Central memory CD8-positive, alpha-beta T cell (primary cell): ENCODE data around the gene TM4SF1.
"Not testable (repeated sequence)": the region's sequence is repeated elsewhere in the genome, so short reads cannot be mapped to it uniquely, and the experiment has no call there.

Experiments used
- ATAC-seq: fragments of 150-1000 bp; cut with Tn5 transposase; replicated peaks from 2 replicates; pipeline ENCODE4 v1.10.0; 2022; ENCODE audit warnings: mild to moderate bottlenecking, moderate FRiP score, moderate number of reproducible peaks; ENCODE audit not compliant: poor library complexity, severe bottlenecking; ENCODE audit errors: extremely low read depth
- DNase-seq, 2 donors: peaks; one replicate each; pipeline ENCODE4 v3.0.0; 2021; ENCODE audit warnings: low spot score in 2 of 2
- H3K27ac Mint-ChIP-seq: one replicate; pipeline ENCODE4 v1.8.0; 2022; ENCODE audit warnings: low read depth, mild to moderate bottlenecking, moderate library complexity, mixed read lengths
- H3K27me3 Mint-ChIP-seq: one replicate; pipeline ENCODE4 v1.8.0; 2022; ENCODE audit warnings: mixed read lengths
- H3K36me3 Mint-ChIP-seq: one replicate; pipeline ENCODE4 v1.8.0; 2022; ENCODE audit warnings: mild to moderate bottlenecking, moderate library complexity, mixed read lengths; ENCODE audit not compliant: insufficient read depth
- H3K4me1 Mint-ChIP-seq: one replicate; pipeline ENCODE4 v1.8.0; 2022; ENCODE audit warnings: mixed read lengths
- H3K4me3 Mint-ChIP-seq: one replicate; pipeline ENCODE4 v1.8.0; 2022; ENCODE audit warnings: mild to moderate bottlenecking, moderate library complexity, mixed read lengths
- H3K9me3 Mint-ChIP-seq: one replicate; pipeline ENCODE4 v1.8.0; 2022; ENCODE audit warnings: mixed read lengths

TM4SF1 gene

DNA sequence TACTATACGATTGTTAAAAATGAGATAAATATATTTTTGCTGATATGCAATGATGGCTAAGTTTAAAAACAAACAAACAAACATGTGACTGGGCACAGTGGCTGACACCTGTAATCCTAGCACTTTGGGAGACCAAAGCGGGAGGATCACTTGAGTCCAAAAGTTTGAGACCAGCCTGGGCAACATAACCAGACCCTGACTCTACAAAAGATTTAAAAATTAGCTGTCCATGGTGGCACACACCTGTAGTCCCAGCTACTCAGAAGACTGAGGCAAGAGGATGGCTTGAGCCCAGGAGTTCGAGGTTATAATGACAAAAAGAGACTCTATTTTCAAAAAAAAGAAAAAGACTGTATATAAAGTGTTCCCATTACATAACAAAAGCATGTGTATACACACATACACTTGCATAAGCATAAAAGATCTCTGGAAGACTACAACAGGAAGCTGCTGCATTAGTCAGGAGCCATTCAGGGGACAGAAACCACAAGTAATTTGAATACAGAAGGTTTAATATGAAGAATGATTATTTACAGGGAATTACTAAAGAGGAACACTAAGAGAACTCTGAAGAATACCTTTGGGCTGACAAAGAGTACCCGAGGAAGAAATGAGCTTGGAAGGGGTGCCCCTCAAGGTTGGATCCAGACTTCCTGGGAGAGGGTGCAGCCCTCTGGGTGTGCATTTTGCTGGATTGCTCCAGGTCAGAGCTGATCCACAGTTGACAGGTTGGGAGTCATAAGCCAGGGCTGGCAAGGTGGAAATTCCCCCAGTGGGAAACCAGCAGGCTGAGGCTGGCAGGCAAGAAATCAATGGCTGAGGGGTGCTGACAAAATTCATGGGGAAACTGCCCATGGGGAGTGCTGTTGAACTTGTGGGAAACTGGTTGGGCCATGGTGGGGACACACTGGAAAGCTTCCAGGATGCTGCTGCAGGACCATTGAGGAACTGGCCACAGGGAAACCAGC is 34.8 kb downstream of the TM4SF1 start:
- Mint-ChIP-seq H3K4me3 (no peak overlapping the region), H3K4me1 (no peaks in the 10 kb centered on the region), H3K9me3 (no peaks in the 10 kb centered on the region), H3K27me3 (peaks cover 62% of the 10 kb centered on the region), H3K27ac (no peak overlapping the region), H3K36me3 (no peaks in the 10 kb centered on the region)
- ATAC-seq (no peak), DNase-seq (no peak)

DNA sequence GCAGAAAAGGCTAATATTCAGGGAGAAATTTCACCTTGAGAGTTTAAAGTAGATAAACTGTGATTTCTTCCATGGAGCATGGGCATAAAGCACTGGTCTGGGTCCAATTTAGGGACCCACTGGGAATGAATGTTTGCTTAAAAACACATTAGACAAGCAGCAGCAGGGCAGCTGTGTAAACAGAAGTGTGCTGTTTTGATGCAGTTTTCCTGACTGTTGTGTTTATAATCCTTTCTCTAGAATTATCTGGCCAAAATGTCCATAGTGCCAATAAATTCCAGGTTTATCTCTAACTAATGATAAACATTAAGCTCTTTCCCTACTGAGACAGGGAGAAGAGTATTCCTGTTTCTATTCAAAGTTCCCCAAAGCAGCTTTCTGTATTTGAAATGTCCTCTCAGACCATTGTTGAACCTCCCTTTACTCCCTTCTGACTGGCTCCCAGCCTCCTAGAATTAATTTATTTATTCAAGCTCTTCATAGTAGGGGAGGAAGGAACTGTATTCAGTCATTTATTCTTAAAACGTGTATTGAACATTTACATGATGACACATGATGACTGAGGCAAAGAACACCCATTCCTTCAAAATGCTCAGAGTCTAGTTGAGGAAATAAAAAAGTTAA is 37.0 kb downstream of the TM4SF1 start:
- Mint-ChIP-seq H3K36me3 (no peaks in the 10 kb centered on the region), H3K4me3 (no peak overlapping the region), H3K27ac (no peak overlapping the region), H3K4me1 (no peaks in the 10 kb centered on the region), H3K9me3 (no peaks in the 10 kb centered on the region), H3K27me3 (peaks cover 45% of the 10 kb centered on the region)
- DNase-seq, result no peak
- no peak for ATAC-seq

DNA sequence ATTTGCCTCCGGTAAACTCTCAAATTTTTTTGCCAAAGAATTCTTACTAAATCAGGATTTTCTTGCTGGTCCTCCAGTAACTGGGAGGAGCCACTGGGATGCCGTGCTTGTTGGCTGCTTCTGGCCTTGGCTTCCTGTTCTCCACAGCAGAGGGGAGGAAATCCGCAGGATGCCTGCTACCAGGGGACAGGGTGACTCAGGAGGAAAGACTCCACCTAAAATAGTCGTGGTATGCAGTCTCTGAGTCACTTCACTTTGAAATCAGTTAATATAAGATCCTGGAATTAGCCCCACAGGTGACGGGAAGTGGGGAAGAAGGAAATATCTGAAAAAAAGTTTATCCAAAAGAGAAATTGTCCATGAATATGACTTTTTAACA is 37.5 kb downstream of the TM4SF1 start:
- ATAC-seq, result no peak
- peaks cover 40% of the 10 kb centered on the region for H3K27me3 Mint-ChIP-seq
- H3K4me1 Mint-ChIP-seq, result no peaks in the 10 kb centered on the region
- H3K27ac Mint-ChIP-seq, result no peak overlapping the region
- no peaks in the 10 kb centered on the region for H3K9me3 Mint-ChIP-seq
- no peak overlapping the region for H3K4me3 Mint-ChIP-seq
- H3K36me3 Mint-ChIP-seq, result no peaks in the 10 kb centered on the region
- DNase-seq, result no peak

DNA sequence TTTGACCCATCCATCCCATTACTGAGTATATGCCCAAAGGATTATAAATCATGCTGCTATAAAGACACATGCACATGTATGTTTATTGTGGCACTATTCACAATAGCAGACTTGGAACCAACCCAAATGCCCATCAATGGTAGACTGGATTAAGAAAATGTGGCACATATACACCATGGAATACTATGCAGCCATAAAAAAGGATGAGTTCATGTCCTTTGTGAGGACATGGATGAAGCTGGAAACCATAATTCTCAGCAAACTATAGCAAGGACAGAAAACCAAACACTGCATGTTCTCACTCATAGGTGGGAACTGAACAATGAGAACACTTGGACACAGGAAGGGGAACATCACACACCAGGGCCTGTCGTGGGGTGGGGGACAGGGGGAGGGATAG is 40.0 kb downstream of the TM4SF1 start:
- DNase-seq, H3K4me1 Mint-ChIP-seq, H3K4me3 Mint-ChIP-seq: not testable (repeated sequence)

DNA sequence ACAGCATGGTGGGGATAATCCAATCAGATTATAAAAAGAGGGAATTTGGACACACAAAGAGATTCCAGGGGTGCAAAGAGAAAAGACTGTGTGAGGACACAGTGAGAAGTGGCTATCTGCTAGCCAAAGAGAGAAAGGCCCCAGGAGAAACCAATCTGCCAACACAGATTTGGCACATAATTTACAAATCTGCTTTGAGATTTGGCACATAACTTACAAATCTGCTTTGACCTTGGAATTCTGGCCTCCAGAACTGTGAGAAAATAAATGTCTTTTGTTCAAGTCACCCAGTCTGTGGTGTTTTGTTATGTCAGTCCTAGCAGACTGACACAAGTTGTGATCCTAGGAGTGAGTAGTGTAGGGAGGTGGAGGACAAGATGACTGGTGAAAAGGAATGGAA is 40.5 kb downstream of the TM4SF1 start:
- DNase-seq (no peak), ATAC-seq (no peak)
- Mint-ChIP-seq H3K4me1 (no peaks in the 10 kb centered on the region), H3K36me3 (no peaks in the 10 kb centered on the region), H3K9me3 (no peaks in the 10 kb centered on the region), H3K4me3 (no peak overlapping the region), H3K27ac (no peak overlapping the region), H3K27me3 (peaks cover 32% of the 10 kb centered on the region)

More for the DNA sequence above, 40.0 kb downstream of the TM4SF1 start:
- H3K27ac Mint-ChIP-seq, H3K36me3 Mint-ChIP-seq, H3K9me3 Mint-ChIP-seq, ATAC-seq: not testable (repeated sequence)
- peaks cover 35% of the 10 kb centered on the region for H3K27me3 Mint-ChIP-seq

DNA sequence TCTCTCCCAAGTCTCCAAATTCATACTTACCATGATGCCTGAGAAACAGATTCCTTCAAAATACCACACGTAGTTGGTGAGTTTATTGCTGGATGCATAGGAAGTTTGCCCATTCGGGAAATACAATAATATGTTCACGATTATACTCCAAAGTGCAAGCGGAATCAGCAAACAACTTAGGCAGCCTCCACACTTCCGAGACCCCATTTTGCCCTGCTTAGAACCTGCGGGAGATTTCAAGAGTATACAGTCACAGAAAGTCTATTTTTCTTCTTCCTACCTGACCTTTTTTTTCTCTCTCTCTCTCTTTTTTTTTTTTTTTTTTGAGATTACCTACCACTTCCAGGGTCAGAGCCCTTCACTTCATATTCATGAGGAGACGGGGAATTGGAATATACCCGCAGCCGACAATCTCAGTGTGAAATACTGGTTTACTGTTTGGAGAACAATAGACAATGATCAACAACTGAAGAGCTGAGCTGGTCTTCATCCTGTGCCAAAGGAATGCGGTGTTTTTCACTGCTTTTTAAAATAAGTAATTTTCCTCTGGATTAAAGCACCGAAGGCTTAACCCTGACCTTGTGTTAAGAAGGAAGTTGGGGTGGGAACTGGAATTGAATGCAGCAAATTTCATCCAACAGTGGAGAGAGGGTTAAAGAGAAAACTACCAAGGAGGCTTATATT is 44.1 kb downstream of the TM4SF1 start, which contains the start of gene TM4SF18:
Gene TM4SF18 (minus strand): TSS at position 461 of the 684 bp plus-strand sequence. CDS start 254 bp downstream, at position 207.
- no peak within 1 kb of the TSS for H3K4me3 Mint-ChIP-seq
- DNase-seq (no peak), ATAC-seq (no peak)
- no peaks in the 10 kb centered on the region for H3K4me1 Mint-ChIP-seq
- no peak within 1 kb of the TSS for H3K27ac Mint-ChIP-seq
- no peaks in the 10 kb centered on the region for H3K36me3 Mint-ChIP-seq
- H3K27me3 Mint-ChIP-seq, result peaks cover 7% of the 10 kb centered on the region
- H3K9me3 Mint-ChIP-seq, result no peaks in the 10 kb centered on the region

DNA sequence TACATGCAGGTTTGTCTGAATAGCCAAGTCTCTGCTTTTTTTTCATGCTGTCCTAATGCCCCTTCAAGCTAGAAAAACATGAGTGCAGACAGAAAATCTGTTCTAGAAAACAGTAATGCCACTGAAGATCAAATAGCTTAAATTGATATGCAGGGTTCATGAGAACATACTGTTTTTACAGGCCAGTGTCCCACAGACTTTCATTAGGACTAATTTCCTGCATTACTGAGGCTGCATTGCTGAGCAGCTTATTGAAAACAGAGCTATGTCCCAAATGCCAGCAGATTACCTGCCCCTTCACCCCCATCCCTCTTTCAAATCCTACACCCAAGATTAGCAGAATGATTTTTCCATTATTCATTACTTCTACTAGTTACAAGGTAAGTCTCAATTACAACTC is 44.7 kb downstream of the TM4SF1 start:
- DNase-seq (no peak), ATAC-seq (no peak)
- Mint-ChIP-seq H3K27ac (no peak overlapping the region), H3K36me3 (no peaks in the 10 kb centered on the region), H3K27me3 (peaks cover 7% of the 10 kb centered on the region), H3K9me3 (no peaks in the 10 kb centered on the region), H3K4me3 (no peak overlapping the region), H3K4me1 (no peaks in the 10 kb centered on the region)

DNA sequence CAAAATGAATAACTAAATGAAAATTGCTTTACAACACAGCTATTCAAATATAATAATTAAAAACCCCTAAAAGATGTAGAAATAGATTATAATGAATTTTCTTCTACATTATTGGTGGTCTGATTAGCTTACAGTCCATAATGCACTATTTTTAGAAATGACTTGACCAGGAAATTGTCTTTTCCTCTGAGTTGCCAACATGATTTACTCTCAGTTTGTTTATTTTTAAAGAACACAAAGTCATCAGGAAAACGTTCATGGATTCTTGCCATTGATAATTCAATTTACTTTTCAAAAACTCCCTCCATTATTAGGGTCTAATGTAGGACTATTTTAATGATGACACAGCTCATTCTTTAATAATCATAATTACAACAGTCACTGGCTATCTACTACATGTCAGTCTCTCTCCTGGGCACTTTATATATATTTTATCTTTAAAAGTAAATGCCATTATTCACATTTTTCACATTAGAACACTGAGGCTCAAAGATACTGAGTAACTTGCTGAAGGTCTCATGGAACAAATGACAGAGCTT is 45.2 kb downstream of the TM4SF1 start:
- ATAC-seq, result no peak
- Mint-ChIP-seq H3K4me1 (no peaks in the 10 kb centered on the region), H3K27me3 (peaks cover 7% of the 10 kb centered on the region), H3K4me3 (no peak overlapping the region), H3K9me3 (no peaks in the 10 kb centered on the region), H3K27ac (no peak overlapping the region), H3K36me3 (no peaks in the 10 kb centered on the region)
- no peak for DNase-seq

DNA sequence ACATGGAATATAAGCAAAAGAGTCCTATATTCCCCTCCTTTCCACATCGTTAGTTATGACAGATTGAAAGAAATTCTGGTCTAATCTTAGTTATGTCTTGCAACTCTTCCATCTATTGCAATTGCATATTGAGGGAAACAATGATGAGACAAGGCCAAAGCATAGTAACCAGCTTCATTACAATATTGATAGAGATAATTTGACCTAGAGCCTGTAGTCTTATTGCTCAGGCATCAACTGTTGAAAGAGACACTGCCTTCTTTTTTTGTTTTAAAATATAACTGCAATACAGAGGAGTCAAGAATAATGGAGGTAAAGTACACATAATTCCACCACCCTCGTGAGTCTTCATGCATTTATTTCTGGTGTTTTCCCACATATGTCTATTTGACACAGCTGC is 46.1 kb downstream of the TM4SF1 start:
- H3K9me3 Mint-ChIP-seq, result no peaks in the 10 kb centered on the region
- no peaks in the 10 kb centered on the region for H3K4me1 Mint-ChIP-seq
- no peak overlapping the region for H3K27ac Mint-ChIP-seq
- peaks cover 7% of the 10 kb centered on the region for H3K27me3 Mint-ChIP-seq
- DNase-seq (no peak), ATAC-seq (no peak)
- H3K4me3 Mint-ChIP-seq, result no peak overlapping the region
- no peaks in the 10 kb centered on the region for H3K36me3 Mint-ChIP-seq

DNA sequence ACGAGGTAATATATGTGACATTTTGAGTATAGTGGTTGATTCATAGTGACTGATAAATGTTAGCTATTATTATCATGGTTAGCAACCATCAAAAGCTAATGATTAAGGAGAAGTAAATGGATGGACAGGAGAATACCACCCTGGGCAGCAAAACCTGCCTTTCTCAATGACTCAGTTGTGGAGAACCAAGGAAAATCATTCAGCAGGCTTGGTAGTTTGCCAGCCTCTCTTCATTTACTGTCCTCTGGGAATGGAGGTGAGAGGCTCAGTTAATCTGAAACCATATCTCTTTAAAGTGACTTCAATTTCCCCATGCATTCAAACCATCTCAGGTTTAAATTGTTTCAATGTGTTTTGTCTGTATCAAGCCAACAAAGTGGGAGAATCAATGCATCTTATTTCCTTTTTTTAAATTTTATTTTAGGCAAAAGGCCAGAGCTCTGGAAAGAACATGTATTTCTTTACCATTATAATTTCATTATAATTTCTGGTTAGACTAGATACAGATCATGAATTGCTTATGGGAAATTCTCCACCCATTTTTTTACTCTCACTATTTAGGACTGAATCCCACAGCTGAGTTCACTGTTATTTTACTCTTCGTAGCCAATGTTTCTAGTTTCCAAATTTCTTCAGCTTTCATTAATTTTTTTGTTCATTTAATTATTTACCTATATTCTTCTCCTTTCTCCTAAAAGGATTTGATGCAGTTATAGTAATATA is 46.7 kb downstream of the TM4SF1 start:
- H3K27me3 Mint-ChIP-seq, result peaks cover 7% of the 10 kb centered on the region
- H3K36me3 Mint-ChIP-seq, result no peaks in the 10 kb centered on the region
- no peaks in the 10 kb centered on the region for H3K4me1 Mint-ChIP-seq
- H3K27ac Mint-ChIP-seq, result no peak overlapping the region
- no peak for DNase-seq
- H3K9me3 Mint-ChIP-seq, result no peaks in the 10 kb centered on the region
- no peak for ATAC-seq
- H3K4me3 Mint-ChIP-seq, result no peak overlapping the region

DNA sequence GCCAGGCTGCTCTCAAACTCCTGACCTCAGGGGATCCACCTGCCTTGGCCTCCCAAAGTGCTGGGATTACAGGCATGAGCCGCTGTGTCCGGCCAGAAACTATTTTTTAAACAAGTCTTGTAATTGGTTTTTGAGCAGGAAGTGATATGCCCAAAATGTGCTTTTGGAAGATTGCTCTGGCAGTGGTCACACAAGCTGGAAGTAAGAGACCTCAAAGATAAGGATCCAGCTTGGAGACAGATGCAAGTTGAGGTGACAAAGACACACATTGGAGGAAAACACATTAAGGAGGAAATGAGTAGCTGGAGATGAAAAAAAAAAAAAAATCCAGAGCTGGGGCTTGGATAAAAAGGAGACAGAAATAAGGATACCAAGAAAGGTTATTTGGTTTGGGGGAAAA is 50.3 kb downstream of the TM4SF1 start:
- Mint-ChIP-seq H3K27me3 (peaks cover 10% of the 10 kb centered on the region), H3K9me3 (no peaks in the 10 kb centered on the region), H3K4me3 (no peak overlapping the region), H3K36me3 (no peaks in the 10 kb centered on the region), H3K4me1 (no peaks in the 10 kb centered on the region), H3K27ac (no peak overlapping the region)
- DNase-seq, result no peak
- ATAC-seq, result no peak

DNA sequence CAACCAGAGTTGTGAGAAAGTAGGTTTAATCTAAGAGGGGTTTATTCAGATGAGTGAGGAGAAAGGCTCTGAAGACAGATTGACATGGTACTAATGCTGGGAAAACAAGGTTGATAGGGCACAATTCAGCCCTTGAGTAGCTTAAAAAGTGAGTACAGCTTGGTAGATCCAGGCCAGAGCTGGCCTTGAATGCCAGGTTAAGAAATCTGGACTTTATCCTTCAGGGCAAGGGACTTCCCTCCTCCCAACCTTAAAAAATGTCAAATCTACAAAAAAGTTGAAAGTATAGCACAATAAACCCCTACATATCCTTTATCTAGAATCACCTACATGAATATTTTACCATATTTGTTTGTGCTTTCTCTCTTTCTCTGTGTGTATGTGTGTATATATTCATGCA is 51.9 kb downstream of the TM4SF1 start:
- H3K27me3 Mint-ChIP-seq, result peaks cover 10% of the 10 kb centered on the region
- ATAC-seq (no peak), DNase-seq (no peak)
- H3K4me1 Mint-ChIP-seq, result no peaks in the 10 kb centered on the region
- no peak overlapping the region for H3K27ac Mint-ChIP-seq
- no peaks in the 10 kb centered on the region for H3K9me3 Mint-ChIP-seq
- no peaks in the 10 kb centered on the region for H3K36me3 Mint-ChIP-seq
- H3K4me3 Mint-ChIP-seq, result no peak overlapping the region
